Measurements from ENCODE around the gene TRAPPC12. TPM values are rescaled to one million over a fixed set of nuclear protein-coding genes. Genes with fewer than 3 reads are reported as not detected.

The TRAPPC12 gene
- total RNA-seq (100 to 1,000 TPM in 4 of 5 experiments, 10 to 100 TPM in 1; 90.5 to 160 (median 121) TPM), polyA plus RNA-seq (10 to 100 TPM; 29.8 to 44.5 TPM), total RNA-seq (63.7 reads per million, percentile 76 among the genes with 10 or more reads in this experiment)

DNA sequence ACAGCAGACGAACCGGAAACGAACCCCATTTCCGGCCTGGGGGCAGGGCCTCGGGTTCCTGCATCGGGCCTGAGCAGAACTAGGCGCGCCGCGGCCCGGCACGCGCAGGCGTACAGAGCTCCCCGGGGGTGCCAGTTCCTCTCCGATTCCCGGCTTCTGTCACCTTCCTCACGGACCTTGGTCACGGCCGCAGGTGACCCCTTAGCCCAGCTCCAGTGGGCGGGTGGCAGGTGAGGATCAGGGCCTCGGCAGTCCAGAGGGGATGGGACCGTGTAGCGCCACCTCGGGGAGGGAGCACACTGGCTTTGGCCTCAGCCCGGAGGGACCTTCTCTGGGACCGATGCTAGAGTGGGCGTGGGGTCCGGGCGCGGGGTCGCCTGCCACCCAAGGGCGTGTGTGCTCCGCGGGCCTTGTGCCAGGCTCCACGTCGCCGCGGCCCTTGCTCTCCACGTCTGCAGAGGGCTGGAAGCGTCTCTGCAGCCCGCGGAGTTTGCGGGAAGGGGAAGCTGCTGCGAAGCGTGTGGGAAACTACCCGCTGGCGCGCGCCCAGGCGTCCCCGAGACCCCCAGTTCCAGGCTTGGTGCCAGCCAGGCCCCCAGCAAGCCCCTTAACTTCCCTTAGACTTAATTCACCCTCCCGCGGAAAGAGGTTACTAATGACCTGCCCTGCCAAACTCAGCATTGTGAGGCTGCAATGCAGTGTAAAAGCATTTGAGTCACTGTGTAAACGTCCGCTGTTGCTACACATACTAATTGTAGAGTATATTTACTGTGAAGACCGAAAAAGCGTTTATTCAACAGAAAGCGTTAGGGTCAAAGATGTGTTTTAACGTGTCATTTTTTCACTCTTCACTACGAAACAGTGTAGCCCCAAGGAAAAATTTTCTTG, at the start of gene TRAPPC12:
Gene TRAPPC12 (plus strand): TSS at position 48 of the 888 bp plus-strand sequence. CDS start 7,930 bp downstream, outside the sequence.
- peaks cover 24 to 29% of the 10 kb centered on the region in 2 donors for H3K4me1 ChIP-seq (ENCODE audit: control insufficient read depth in 2 of 2, insufficient read depth in 2 of 2, low read length in 2 of 2)
- CTCF ChIA-PET: interaction anchor here (1.3 to 2.4 kb wide), 2 partner anchors 43 to 178 kb away, joined by 3 to 6 read pairs; partner anchors contain the start of gene RNASEH1
- ATAC-seq (peak; percentile 87), DNase-seq (peak; percentile 83 to 94 (median 93))
- no peaks in the 10 kb centered on the region for H3K27me3 ChIP-seq (ENCODE audit: control insufficient read depth in 2 of 2, insufficient read depth in 2 of 2, low read length in 2 of 2)
- peaks cover 0 to 6% (median 0%) of the 10 kb centered on the region in 3 experiments for H3K36me3 ChIP-seq (ENCODE audit: control insufficient read depth in 2 of 3, insufficient read depth in 3 of 3, low read length in 3 of 3)
- H3K36me3 Mint-ChIP-seq: peaks cover 0 to 19% (median 5%) of the 10 kb centered on the region in 5 donors
- intact Hi-C loops (cut with micrococcal nuclease): loop anchor here (1.0 to 5.0 kb wide), 6 partner anchors 42 to 1323 kb away; no protein-coding TSS in a partner anchor
- peak within 1 kb of the TSS; percentile 94 for H3K4me3 ChIP-seq (ENCODE audit: low read length)
- H3K4me3 Mint-ChIP-seq: peak within 1 kb of the TSS; percentile 96 to 99 (median 98)
- peak within 1 kb of the TSS; percentile 94 to 99 (median 99) for H3K27ac Mint-ChIP-seq
- peaks cover 0 to 8% (median 0%) of the 10 kb centered on the region in 11 donors for H3K9me3 Mint-ChIP-seq
- H3K27ac ChIP-seq (ENCODE audit: low read depth, low read length): peak within 1 kb of the TSS; percentile 87
- H3K4me1 Mint-ChIP-seq: peaks cover 21 to 78% (median 52%) of the 10 kb centered on the region in 7 donors
- H3K9me3 ChIP-seq (ENCODE audit: control insufficient read depth in 2 of 3, low read length in 3 of 3): no peaks in the 10 kb centered on the region
- POLR2A ChIA-PET: interaction anchor here (2.3 to 4.3 kb wide), 3 partner anchors 139 to 766 kb away, joined by 11 to 18 read pairs (median 14); partner anchors contain the start of genes ADI1 and RNASEH1
- no peaks in the 10 kb centered on the region for H3K27me3 Mint-ChIP-seq

GRCh38 chr2:3332133-3332532, 47.4 kb upstream of the TRAPPC12 start:
- peaks cover 0 to 9% (median 0%) of the 10 kb centered on the region in 11 donors for H3K9me3 Mint-ChIP-seq
- ATAC-seq (no peak), DNase-seq (no peak)
- H3K36me3 Mint-ChIP-seq: peaks cover 30 to 59% (median 39%) of the 10 kb centered on the region in 5 donors
- Histone ChIP-seq H3K4me3 (ENCODE audit: low read length) (no peak overlapping the region), H3K4me1 (ENCODE audit: control insufficient read depth in 2 of 2, insufficient read depth in 2 of 2, low read length in 2 of 2) (no peaks in the 10 kb centered on the region), H3K27me3 (ENCODE audit: control insufficient read depth in 2 of 2, insufficient read depth in 2 of 2, low read length in 2 of 2) (no peaks in the 10 kb centered on the region), H3K27ac (ENCODE audit: low read depth, low read length) (no peak overlapping the region), H3K36me3 (ENCODE audit: control insufficient read depth in 2 of 3, insufficient read depth in 3 of 3, low read length in 3 of 3) (peaks cover 0 to 51% (median 0%) of the 10 kb centered on the region in 3 experiments), H3K9me3 (ENCODE audit: control insufficient read depth in 2 of 3, low read length in 3 of 3) (no peaks in the 10 kb centered on the region)
- H3K27ac Mint-ChIP-seq: peak overlapping the region in 1 of 9 donors; percentile 37
- no peaks in the 10 kb centered on the region for H3K27me3 Mint-ChIP-seq
- no peak overlapping the region for H3K4me3 Mint-ChIP-seq
- intact Hi-C loops (cut with micrococcal nuclease): no loop called here
- peaks cover 0 to 25% (median 8%) of the 10 kb centered on the region in 7 donors for H3K4me1 Mint-ChIP-seq
- ChIA-PET POLR2A (no interaction called here), CTCF (no interaction called here)

GRCh38 chr2:3334392-3335345, 44.8 kb upstream of the TRAPPC12 start:
- peaks cover 0 to 50% (median 0%) of the 10 kb centered on the region in 3 experiments for H3K36me3 ChIP-seq (ENCODE audit: control insufficient read depth in 2 of 3, insufficient read depth in 3 of 3, low read length in 3 of 3)
- no peaks in the 10 kb centered on the region for H3K27me3 Mint-ChIP-seq
- no peak overlapping the region for H3K27ac ChIP-seq (ENCODE audit: low read depth, low read length)
- H3K4me1 ChIP-seq (ENCODE audit: control insufficient read depth in 2 of 2, insufficient read depth in 2 of 2, low read length in 2 of 2): no peaks in the 10 kb centered on the region
- no peaks in the 10 kb centered on the region for H3K27me3 ChIP-seq (ENCODE audit: control insufficient read depth in 2 of 2, insufficient read depth in 2 of 2, low read length in 2 of 2)
- no peak for DNase-seq
- intact Hi-C loops (cut with micrococcal nuclease): no loop called here
- no peak overlapping the region for H3K4me3 Mint-ChIP-seq
- POLR2A ChIA-PET: no interaction called here
- CTCF ChIA-PET: no interaction called here
- H3K9me3 Mint-ChIP-seq: peaks cover 0 to 9% (median 0%) of the 10 kb centered on the region in 11 donors
- ATAC-seq: no peak
- H3K36me3 Mint-ChIP-seq: peaks cover 30 to 68% (median 49%) of the 10 kb centered on the region in 5 donors
- H3K4me3 ChIP-seq (ENCODE audit: low read length): no peak overlapping the region
- no peak overlapping the region for H3K27ac Mint-ChIP-seq
- peaks cover 0 to 18% (median 2%) of the 10 kb centered on the region in 7 donors for H3K4me1 Mint-ChIP-seq
- no peaks in the 10 kb centered on the region for H3K9me3 ChIP-seq (ENCODE audit: control insufficient read depth in 2 of 3, low read length in 3 of 3)

DNA sequence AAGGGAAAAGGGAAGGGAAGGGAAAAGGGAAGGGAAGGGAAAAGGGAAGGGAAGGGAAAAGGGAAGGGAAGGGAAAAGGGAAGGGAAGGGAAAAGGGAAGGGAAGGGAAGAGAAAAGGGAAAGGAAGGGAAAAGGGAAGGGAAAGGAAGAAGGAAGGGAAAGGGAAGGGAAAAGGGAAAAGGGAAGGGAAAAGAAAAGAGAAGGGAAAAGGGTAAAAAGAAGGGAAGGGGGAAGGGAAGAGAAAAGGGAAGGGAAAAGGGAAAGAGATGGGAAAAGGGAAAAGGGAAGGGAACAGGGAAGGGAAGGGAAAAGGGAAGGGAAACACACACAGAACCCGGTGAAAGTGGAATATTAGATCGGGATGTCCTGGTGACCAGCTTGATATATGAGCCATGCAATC, 42.6 kb upstream of the TRAPPC12 start:
- H3K4me1 Mint-ChIP-seq: peaks cover 0 to 6% (median 0%) of the 10 kb centered on the region in 7 donors
- no peak overlapping the region for H3K27ac Mint-ChIP-seq
- no peak for DNase-seq
- H3K4me3 ChIP-seq (ENCODE audit: low read length): no peak overlapping the region
- no peaks in the 10 kb centered on the region for H3K9me3 ChIP-seq (ENCODE audit: control insufficient read depth in 2 of 3, low read length in 3 of 3)
- no peak overlapping the region for H3K27ac ChIP-seq (ENCODE audit: low read depth, low read length)
- no peak overlapping the region for H3K4me3 Mint-ChIP-seq
- H3K36me3 Mint-ChIP-seq: peaks cover 22 to 60% (median 40%) of the 10 kb centered on the region in 5 donors
- no peaks in the 10 kb centered on the region for H3K27me3 ChIP-seq (ENCODE audit: control insufficient read depth in 2 of 2, insufficient read depth in 2 of 2, low read length in 2 of 2)
- no peaks in the 10 kb centered on the region for H3K27me3 Mint-ChIP-seq
- H3K4me1 ChIP-seq (ENCODE audit: control insufficient read depth in 2 of 2, insufficient read depth in 2 of 2, low read length in 2 of 2): no peaks in the 10 kb centered on the region
- intact Hi-C loops (cut with micrococcal nuclease): no loop called here
- no peaks in the 10 kb centered on the region for H3K9me3 Mint-ChIP-seq
- ATAC-seq: no peak
- ChIA-PET CTCF (no interaction called here), POLR2A (no interaction called here)
- H3K36me3 ChIP-seq (ENCODE audit: control insufficient read depth in 2 of 3, insufficient read depth in 3 of 3, low read length in 3 of 3): peaks cover 0 to 35% (median 0%) of the 10 kb centered on the region in 3 experiments

DNA sequence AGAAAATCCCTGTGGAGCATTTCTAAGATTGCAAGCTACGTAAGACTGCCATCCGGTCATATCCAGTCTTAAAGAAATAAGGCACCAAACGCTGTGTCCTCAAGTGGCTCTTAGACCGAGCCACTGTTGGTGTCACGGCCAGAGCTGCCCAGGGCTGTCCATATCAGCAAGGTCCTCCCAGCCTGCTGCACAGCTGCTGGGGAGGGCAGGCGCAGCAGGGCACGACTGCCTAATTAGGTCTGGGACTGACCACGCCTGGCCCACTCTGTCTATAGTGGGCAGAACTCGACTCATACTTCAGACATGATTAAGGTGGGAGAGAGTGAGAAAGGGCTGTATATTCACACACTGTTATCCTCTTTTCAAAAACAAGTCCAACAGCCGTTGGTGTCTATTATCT, 41.2 kb upstream of the TRAPPC12 start:
- ATAC-seq: no peak

GRCh38 chr2:3340144-3340543, 39.4 kb upstream of the TRAPPC12 start:
- ChIA-PET POLR2A (no interaction called here), CTCF (no interaction called here)
- H3K27ac Mint-ChIP-seq: no peak overlapping the region
- Histone ChIP-seq H3K4me1 (ENCODE audit: control insufficient read depth in 2 of 2, insufficient read depth in 2 of 2, low read length in 2 of 2) (no peaks in the 10 kb centered on the region), H3K27ac (ENCODE audit: low read depth, low read length) (no peak overlapping the region), H3K36me3 (ENCODE audit: control insufficient read depth in 2 of 3, insufficient read depth in 3 of 3, low read length in 3 of 3) (peaks cover 0 to 11% (median 0%) of the 10 kb centered on the region in 3 experiments), H3K27me3 (ENCODE audit: control insufficient read depth in 2 of 2, insufficient read depth in 2 of 2, low read length in 2 of 2) (no peaks in the 10 kb centered on the region), H3K9me3 (ENCODE audit: control insufficient read depth in 2 of 3, low read length in 3 of 3) (no peaks in the 10 kb centered on the region), H3K4me3 (ENCODE audit: low read length) (no peak overlapping the region)
- no peaks in the 10 kb centered on the region for H3K9me3 Mint-ChIP-seq
- no peaks in the 10 kb centered on the region for H3K27me3 Mint-ChIP-seq
- peaks cover 6 to 32% (median 21%) of the 10 kb centered on the region in 5 donors for H3K36me3 Mint-ChIP-seq
- DNase-seq: no peak
- no peak for ATAC-seq
- intact Hi-C loops (cut with micrococcal nuclease): no loop called here
- no peak overlapping the region for H3K4me3 Mint-ChIP-seq
- H3K4me1 Mint-ChIP-seq: peaks cover 0 to 5% (median 0%) of the 10 kb centered on the region in 7 donors

More for the DNA sequence above, 41.2 kb upstream of the TRAPPC12 start:
- Mint-ChIP-seq H3K9me3 (no peaks in the 10 kb centered on the region), H3K27me3 (no peaks in the 10 kb centered on the region), H3K36me3 (peaks cover 17 to 49% (median 27%) of the 10 kb centered on the region in 5 donors), H3K4me1 (peaks cover 0 to 11% (median under 1%) of the 10 kb centered on the region in 7 donors), H3K4me3 (no peak overlapping the region), H3K27ac (no peak overlapping the region)
- Histone ChIP-seq H3K27ac (ENCODE audit: low read depth, low read length) (no peak overlapping the region), H3K36me3 (ENCODE audit: control insufficient read depth in 2 of 3, insufficient read depth in 3 of 3, low read length in 3 of 3) (peaks cover 0 to 26% (median 0%) of the 10 kb centered on the region in 3 experiments), H3K4me3 (ENCODE audit: low read length) (no peak overlapping the region), H3K9me3 (ENCODE audit: control insufficient read depth in 2 of 3, low read length in 3 of 3) (no peaks in the 10 kb centered on the region), H3K4me1 (ENCODE audit: control insufficient read depth in 2 of 2, insufficient read depth in 2 of 2, low read length in 2 of 2) (no peaks in the 10 kb centered on the region), H3K27me3 (ENCODE audit: control insufficient read depth in 2 of 2, insufficient read depth in 2 of 2, low read length in 2 of 2) (no peaks in the 10 kb centered on the region)
- ChIA-PET POLR2A (no interaction called here), CTCF (no interaction called here)
- no peak for DNase-seq
- intact Hi-C loops (cut with micrococcal nuclease): no loop called here

All from naive thymus-derived CD4-positive, alpha-beta T cell (primary cell).